IMR-90 (cell line): ENCODE data around the gene SELENBP1. TPM values are rescaled to one million over a fixed set of nuclear protein-coding genes. Genes with fewer than 3 reads are reported as not detected.

Source experiments
- ATAC-seq: fragments of 200-7000 bp; cut with Tn5 transposase; 2 replicates; pipeline ENCODE4 v1.9.1; 2020; ENCODE audit warnings: low read depth, mild to moderate bottlenecking, moderate library complexity
- BruUV-seq: library from RNA; stranded (reverse); fragments of 400-500 nt; replicated peaks from 2 replicates; lab custom pipeline; 2021; lab: Mats Ljungman, UMichigan
- CTCF ChIA-PET: fragments of 300-600 bp; formaldehyde crosslinking; extraction: SDS; loops from one replicate; lab custom pipeline; 2021; ENCODE audit warnings: antibody characterized with exemption; lab: Yijun Ruan, JAX
- POLR2A ChIA-PET: fragments of 300-600 bp; sonication (Branson Sonifier 250); formaldehyde crosslinking; loops from one replicate; lab custom pipeline; 2022; ENCODE audit warnings: antibody characterized with exemption; ENCODE audit not compliant: unreplicated experiment; lab: Charles Lee
- DNase-seq: peaks from one replicate; pipeline ENCODE4 v3.0.0; 2013
- H2AFZ ChIP-seq: replicated peaks from 2 replicates; pipeline ENCODE3; 2013; ENCODE audit warnings: low read length, mild to moderate bottlenecking; ENCODE audit not compliant: poor library complexity
- H2AK5ac ChIP-seq: 2 replicates; pipeline ENCODE4 v1.6.1; 2013; ENCODE audit warnings: low read depth, low read length, inconsistent platforms
- H2AK9ac ChIP-seq: replicated peaks from 2 replicates; pipeline ENCODE3; 2013; ENCODE audit warnings: mild to moderate bottlenecking, low read depth, low read length, moderate library complexity; ENCODE audit not compliant: poor library complexity
- H2BK120ac ChIP-seq: 2 replicates; pipeline ENCODE4 v1.6.1; 2013; ENCODE audit warnings: low read depth, low read length, inconsistent platforms
- H2BK15ac ChIP-seq: 3 replicates; pipeline ENCODE4 v1.6.1; 2013; ENCODE audit warnings: low read depth, low read length, inconsistent platforms
- H2BK20ac ChIP-seq: 2 replicates; pipeline ENCODE4 v1.6.1; 2013; ENCODE audit warnings: low read depth, mild to moderate bottlenecking, inconsistent platforms, low read length, moderate library complexity
- H2BK5ac ChIP-seq: 2 replicates; pipeline ENCODE4 v1.6.1; 2013; ENCODE audit warnings: mild to moderate bottlenecking, low read depth, low read length, inconsistent platforms; ENCODE audit not compliant: poor library complexity, severe bottlenecking
- H3K14ac ChIP-seq: replicated peaks from 2 replicates; pipeline ENCODE4 v1.6.1; 2013; ENCODE audit warnings: low read depth, low read length, inconsistent platforms
- H3K18ac ChIP-seq: 2 replicates; pipeline ENCODE4 v1.6.1; 2013; ENCODE audit warnings: low read depth, low read length, control low read depth
- H3K23ac ChIP-seq: 2 replicates; pipeline ENCODE4 v1.6.1; 2013; ENCODE audit warnings: low read depth, low read length, inconsistent platforms
- H3K27ac ChIP-seq: 2 replicates; pipeline ENCODE4 v1.5.1; 2013; ENCODE audit warnings: mild to moderate bottlenecking, control low read depth, low read length; ENCODE audit not compliant: insufficient read depth
- H3K27me3 ChIP-seq: 2 replicates; pipeline ENCODE4 v1.6.1; 2013; ENCODE audit warnings: low read length; ENCODE audit not compliant: control insufficient read depth, insufficient read depth
- H3K36me3 ChIP-seq: 2 replicates; pipeline ENCODE4 v1.6.1; 2013; ENCODE audit warnings: low read length, mixed read lengths; ENCODE audit not compliant: control insufficient read depth, insufficient read depth
- H3K4ac ChIP-seq: 2 replicates; pipeline ENCODE4 v1.6.1; 2013; ENCODE audit warnings: low read depth, low read length, inconsistent platforms
- H3K4me1 ChIP-seq: 2 replicates; pipeline ENCODE4 v1.6.1; 2013; ENCODE audit warnings: low read length, mixed read lengths; ENCODE audit not compliant: control insufficient read depth, insufficient read depth
- H3K4me2 ChIP-seq: 2 replicates; pipeline ENCODE4 v1.6.1; 2013; ENCODE audit warnings: low read depth, mild to moderate bottlenecking, control low read depth, low read length, moderate library complexity
- H3K4me3 ChIP-seq: 2 replicates; pipeline ENCODE4 v1.5.1; 2013; ENCODE audit warnings: low read depth, mild to moderate bottlenecking, control low read depth, low read length, moderate library complexity; ENCODE audit not compliant: insufficient read depth
- H3K56ac ChIP-seq: 2 replicates; pipeline ENCODE4 v1.6.1; 2013; ENCODE audit warnings: low read length, inconsistent platforms; ENCODE audit not compliant: insufficient read depth; ENCODE audit errors: extremely low read depth
- H3K79me1 ChIP-seq, 2 experiments: 2 replicates each; pipeline ENCODE4 v1.6.1; 2013; ENCODE audit warnings: low read length in 2 of 2, inconsistent platforms in 1 of 2, low read depth in 1 of 2
- H3K9ac ChIP-seq: 2 replicates; pipeline ENCODE4 v1.6.1; 2013; ENCODE audit warnings: low read depth, low read length, control low read depth
- H3K9me1 ChIP-seq: 2 replicates; pipeline ENCODE4 v1.6.1; 2013; ENCODE audit warnings: low read length, inconsistent platforms; ENCODE audit not compliant: insufficient read depth
- H3K9me3 ChIP-seq: 2 replicates; pipeline ENCODE4 v1.6.1; 2013; ENCODE audit warnings: low read length; ENCODE audit not compliant: control insufficient read depth, insufficient read depth
- H4K20me1 ChIP-seq: 2 replicates; pipeline ENCODE4 v1.6.1; 2013; ENCODE audit warnings: low read length, inconsistent platforms; ENCODE audit not compliant: insufficient read depth
- H4K5ac ChIP-seq: 2 replicates; pipeline ENCODE4 v1.6.1; 2013; ENCODE audit warnings: mild to moderate bottlenecking, low read depth, low read length, control low read depth
- H4K8ac ChIP-seq, 2 experiments: 2 replicates each; pipeline ENCODE4 v1.6.1; 2013; ENCODE audit warnings: low read depth in 2 of 2, low read length in 2 of 2, control low read depth in 1 of 2, inconsistent platforms in 1 of 2
- H4K91ac ChIP-seq: 2 replicates; pipeline ENCODE4 v1.6.1; 2013; ENCODE audit warnings: low read depth, low read length, inconsistent platforms; ENCODE audit not compliant: insufficient read depth
- BHLHE40 ChIP-seq: fragments of 150-350 bp; IDR thresholded peaks from 2 replicates; pipeline ENCODE4 v1.6.1; 2016; ENCODE audit warnings: mild to moderate bottlenecking, low read depth, low read length
- CHD1 ChIP-seq: IDR thresholded peaks from 2 replicates; pipeline ENCODE4 v1.6.1; 2012; ENCODE audit warnings: low read depth, low read length, improper control_type of control experiment
- FOS ChIP-seq: fragments of 150-350 bp; IDR thresholded peaks from 2 replicates; pipeline ENCODE4 v1.6.1; 2016; ENCODE audit warnings: low read depth, low read length
- MAZ ChIP-seq: IDR thresholded peaks from 2 replicates; pipeline ENCODE4 v1.6.1; 2012; ENCODE audit warnings: low read depth, mild to moderate bottlenecking, low read length, improper control_type of control experiment, moderate library complexity, borderline replicate concordance
- NFE2L2 ChIP-seq: fragments of 150-350 bp; IDR thresholded peaks from 2 replicates; pipeline ENCODE4 v1.6.1; 2016; ENCODE audit warnings: low read depth, mild to moderate bottlenecking, low read length
- RCOR1 ChIP-seq: IDR thresholded peaks from 2 replicates; pipeline ENCODE4 v1.6.1; 2012; ENCODE audit warnings: mild to moderate bottlenecking, low read length, improper control_type of control experiment; ENCODE audit not compliant: insufficient replicate concordance
- WGBS, 2 experiments: methylation state at CpG; one replicate each; pipeline versions ENCODE4 v1.1.5 to v1.1.7; 2013; ENCODE audit warnings: missing lambda C conversion rate in 2 of 2; ENCODE audit not compliant: insufficient read length in 1 of 2; ENCODE audit errors: extremely low coverage in 2 of 2; 5-methylcytosine and 5-hydroxymethylcytosine counted together
- dilution Hi-C: fragments of 300-500 bp; cut with HindIII; formaldehyde crosslinking; loops from one replicate; pipeline ENCODE4 v1.14.3; 2018; ENCODE audit warnings: low sequenced_read_pairs; ENCODE audit not compliant: unreplicated experiment
- in situ Hi-C: fragments of 300-500 bp; cut with MboI; formaldehyde crosslinking; loops from 3 replicates; pipeline ENCODE4 v1.14.3; 2019; ENCODE audit warnings: low sequenced_read_pairs, inconsistent platforms, mixed read lengths
- intact Hi-C: fragments of 100-400 bp; cut with micrococcal nuclease; formaldehyde crosslinking; loops from 2 replicates; pipeline ENCODE4 v1.10.0; 2022
- polyA plus RNA-seq, 3 experiments: library from polyadenylated mRNA; depleted of rRNA; stranded (reverse); fragments of >200 nt; gene quantifications; 2 replicates each; pipeline ENCODE4 v1.2.3, GENCODE V29; 2012; ENCODE audit warnings: low replicate concordance in 1 of 3
- total RNA-seq: library from RNA; depleted of rRNA; stranded (reverse); fragments of >200 nt; gene quantifications from 2 replicates; pipeline ENCODE4 v1.2.3, GENCODE V29; 2012

SELENBP1 gene
- total and polyA plus RNA-seq, 2 of the 4 experiments (the other 2 are of a cell fraction) = 21.3 to 56.9 TPM

DNA sequence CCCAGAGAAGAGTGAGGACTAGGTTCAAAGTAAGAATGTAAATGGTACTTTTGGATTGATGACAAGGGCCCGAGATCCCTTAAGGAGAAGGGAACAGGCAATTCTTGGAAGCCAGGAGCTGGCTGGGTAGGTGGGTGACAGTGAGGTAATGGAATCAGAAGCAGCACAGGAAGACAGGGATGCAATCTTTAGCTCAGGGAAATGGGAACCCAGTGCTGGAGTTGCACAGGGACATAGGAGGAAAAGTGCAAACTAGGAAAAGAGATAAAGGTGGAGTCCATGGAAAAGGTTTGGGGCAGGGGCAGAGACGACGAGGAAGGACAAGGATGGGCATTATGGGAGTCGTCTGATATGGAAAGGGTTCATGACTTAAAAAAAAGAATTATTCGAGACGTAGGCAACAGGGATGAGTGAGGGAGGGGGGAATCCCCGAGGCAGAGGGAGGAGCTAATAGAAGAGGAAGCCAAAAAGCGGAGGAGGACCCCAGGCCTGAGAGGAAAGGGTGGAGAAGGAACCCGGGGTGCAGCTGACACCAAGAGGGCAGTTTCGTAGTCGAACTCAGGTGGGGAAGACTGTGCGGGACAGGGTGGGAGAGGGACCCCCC is 45.8 kb downstream of the SELENBP1 start:
- peak overlapping the region; percentile 84 for H3K14ac ChIP-seq
- H3K27ac ChIP-seq = peak overlapping the region; percentile 88
- H2BK15ac ChIP-seq = 0 out of 3 replicates have a peak overlapping the region, but pooled peaks have one; percentile 29
- peaks cover 15% of the 10 kb centered on the region for H3K36me3 ChIP-seq
- H3K79me1 ChIP-seq = peaks cover 16 to 53% of the 10 kb centered on the region in 2 experiments
- peak overlapping the region; percentile 50 for H2BK120ac ChIP-seq
- POLR2A ChIA-PET = interaction anchor here (0.6 to 1.6 kb wide), 6 partner anchors 13 to 23 kb away, joined by 3 to 4 read pairs (median 4); no protein-coding TSS in a partner anchor
- ATAC-seq = peak; percentile 54
- in situ Hi-C loops (no loop called here), intact Hi-C loops (loop anchor here (1.0 to 10.0 kb wide), 2 partner anchors 15 to 218 kb away; partner anchors contain the start of gene TUFT1), dilution Hi-C loops (no loop called here)
- peak overlapping the region; percentile 87 for H2AK9ac ChIP-seq
- H3K9me1 ChIP-seq = peaks cover 12% of the 10 kb centered on the region
- peak overlapping the region; percentile 38; the same call in 1 of the 2 replicates for H2BK20ac ChIP-seq
- CTCF ChIA-PET = interaction anchor here (1.3 to 1.8 kb wide), 3 partner anchors 13 to 26 kb away, joined by 5 to 9 read pairs (median 5); no protein-coding TSS in a partner anchor
- peak overlapping the region; percentile 99 for H3K56ac ChIP-seq
- peak; percentile 49 for DNase-seq
- H3K4ac ChIP-seq = peak overlapping the region; percentile 88
- H3K4me3 ChIP-seq = peak overlapping the region; percentile 88
- peak overlapping the region; percentile 100 for H3K4me2 ChIP-seq
- no peaks in the 10 kb centered on the region for H3K27me3 ChIP-seq
- peak overlapping the region; percentile 65 to 97; a peak in 3 of 4 replicates for H4K8ac ChIP-seq
- no peaks in the 10 kb centered on the region for H3K9me3 ChIP-seq
- peak overlapping the region; percentile 90 for H3K9ac ChIP-seq
- peak overlapping the region; percentile 53 for H3K18ac ChIP-seq
- peak overlapping the region; percentile 36 for H4K5ac ChIP-seq
- H2AK5ac ChIP-seq = peak overlapping the region; percentile 89
- peak overlapping the region; percentile 75 for H2AFZ ChIP-seq
- TSS peak; percentile 63 for BruUV-seq
- WGBS, 2 experiments = 3% methylated on average over 4 of the region's 12 CpGs; no CpG with 5 or more reads in 1 of the 2 experiments
- H3K4me1 ChIP-seq = peaks cover 9% of the 10 kb centered on the region
- peak overlapping the region; percentile 82 for H3K23ac ChIP-seq
- peak overlapping the region; percentile 40 for H4K91ac ChIP-seq
- peaks cover 17% of the 10 kb centered on the region for H4K20me1 ChIP-seq
- TF ChIP-seq MAZ = peak; percentile 45
- TF ChIP-seq CHD1 = 0 out of 2 replicates have a peak, but pooled peaks have one; percentile 5
- no peak for TF ChIP-seq BHLHE40
- no peak for TF ChIP-seq RCOR1
- no peak for TF ChIP-seq FOS
- TF ChIP-seq NFE2L2 = no peak
- peak overlapping the region; percentile 92 for H2BK5ac ChIP-seq
